Kidney (tissue), 14 donors: ENCODE results near the gene EPS8L1. TPM values are rescaled to one million over a fixed set of nuclear protein-coding genes. Genes with fewer than 3 reads are reported as not detected.
A peak's percentile ranks its signal among the peaks of the same experiment; 100 is the strongest.

Experiments used
- DNase-seq, 5 donors: peaks; one replicate each; pipeline ENCODE4 v3.0.0-alpha.2; 2013 to 2020
- FAIRE-seq: peaks from 2 replicates; lab custom pipeline; 2012; peaks lifted over from hg19 to GRCh38; lab: Jason Lieb, UNC
- H3K27ac ChIP-seq, 2 donors: one replicate each; pipeline ENCODE4 v1.7.0; 2013; ENCODE audit warnings: low read depth in 2 of 2, low read length in 2 of 2, inconsistent platforms in 1 of 2
- H3K27me3 ChIP-seq: one replicate; pipeline ENCODE4 v1.7.1; 2013; ENCODE audit warnings: low read length, inconsistent platforms; ENCODE audit not compliant: control insufficient read depth, insufficient read depth
- H3K36me3 ChIP-seq, 3 donors: one replicate each; pipeline versions ENCODE4 v1.7.0 to v1.7.1; 2013; ENCODE audit warnings: low read length in 3 of 3, control low read depth in 1 of 3, inconsistent platforms in 1 of 3; ENCODE audit not compliant: insufficient read depth in 3 of 3, control insufficient read depth in 2 of 3
- H3K4me1 ChIP-seq, 3 donors: one replicate each; pipeline versions ENCODE4 v1.7.0 to v1.7.1; 2013; ENCODE audit warnings: low read length in 3 of 3, inconsistent platforms in 1 of 3, low read depth in 1 of 3; ENCODE audit not compliant: control insufficient read depth in 2 of 3, insufficient read depth in 2 of 3
- H3K4me3 ChIP-seq, 3 donors: one replicate each; pipeline versions ENCODE4 v1.7.0 to v1.8.1; 2013; ENCODE audit warnings: low read length in 3 of 3, control low read depth in 1 of 3, inconsistent platforms in 1 of 3
- H3K9ac ChIP-seq, 3 donors: one replicate each; pipeline versions ENCODE4 v1.7.0 to v1.7.1; 2013; ENCODE audit warnings: low read length in 3 of 3, control low read depth in 1 of 3, inconsistent platforms in 1 of 3
- H3K9me3 ChIP-seq, 3 donors: one replicate each; pipeline versions ENCODE4 v1.7.0 to v1.7.1; 2013; ENCODE audit warnings: low read length in 3 of 3, control low read depth in 1 of 3, inconsistent platforms in 1 of 3; ENCODE audit not compliant: control insufficient read depth in 2 of 3, insufficient read depth in 1 of 3
- intact Hi-C: fragments of 100-400 bp; cut with DNase I; formaldehyde crosslinking; loops from one replicate; pipeline ENCODE4 v1.11.1; 2022
- polyA plus RNA-seq: library from polyadenylated mRNA; stranded (reverse); fragments of 350-450 nt; fragmentation: Illumina TruSeq; extraction: RNeasy Lipid Tissue Mini Kit (QIAGEN cat#74804); gene quantifications from one replicate; pipeline ENCODE4 v1.2.3, GENCODE V29; 2014; ENCODE audit warnings: low read depth, low replicate concordance; ENCODE audit not compliant: insufficient read depth
- total RNA-seq: library from RNA; stranded (reverse); fragmentation: NEBNext Ultra II Directional; extraction: Animal tissue kit (Norgen Biotek cat#: 25700); gene quantifications from one replicate; pipeline ENCODE4 v1.2.1, GENCODE V29; 2021
- TF ChIP-seq, protein P1 (sequence below): IDR thresholded peaks from 3 replicates; pipeline ENCODE4 v1.5.1; 2012; ENCODE audit warnings: mild to moderate bottlenecking, moderate library complexity, borderline replicate concordance; ENCODE audit not compliant: insufficient read depth; ENCODE audit errors: extremely low read depth
- donor health status: control.
- donor health status: control.
- donor health status: control.
- donor health status: control.
- donor health status: control.
- donor health status: DM: yes; HTN: yes; CAD: no.
- donor health status: Normal renal cell carcinoma (clear cell type).

Gene EPS8L1
- total and polyA plus RNA-seq, 2 donors from 2014 or later: 45.4 to 95.0 TPM

DNA sequence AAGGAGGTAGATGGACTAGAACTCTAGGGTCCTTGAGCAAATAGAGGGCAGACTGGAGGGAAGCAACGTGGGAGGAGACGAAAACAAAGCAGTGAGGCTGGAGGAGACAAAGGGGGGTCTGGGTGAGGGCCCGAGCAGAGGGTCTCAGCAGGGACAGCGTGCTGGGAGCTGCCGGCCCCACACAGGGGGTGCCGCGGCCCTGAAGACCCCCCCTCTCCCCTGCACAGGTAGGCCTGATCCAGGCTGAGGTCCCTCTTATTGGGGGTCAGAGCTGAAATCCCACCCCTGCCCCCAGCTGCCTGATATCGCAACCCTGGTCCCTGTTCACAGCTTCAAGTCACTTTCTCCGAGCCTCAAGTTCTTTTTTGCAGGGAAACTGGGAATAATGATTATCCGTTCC lies 8.7 kb downstream of the EPS8L1 start:
- H3K4me1 ChIP-seq: peaks cover 0 to 19% (median 0%) of the 10 kb centered on the region in 3 donors
- FAIRE-seq: no peak
- no peak overlapping the region for H3K27ac ChIP-seq
- DNase-seq: peak in 1 of 5 donors; percentile 49
- TF ChIP-seq, protein P1, sequence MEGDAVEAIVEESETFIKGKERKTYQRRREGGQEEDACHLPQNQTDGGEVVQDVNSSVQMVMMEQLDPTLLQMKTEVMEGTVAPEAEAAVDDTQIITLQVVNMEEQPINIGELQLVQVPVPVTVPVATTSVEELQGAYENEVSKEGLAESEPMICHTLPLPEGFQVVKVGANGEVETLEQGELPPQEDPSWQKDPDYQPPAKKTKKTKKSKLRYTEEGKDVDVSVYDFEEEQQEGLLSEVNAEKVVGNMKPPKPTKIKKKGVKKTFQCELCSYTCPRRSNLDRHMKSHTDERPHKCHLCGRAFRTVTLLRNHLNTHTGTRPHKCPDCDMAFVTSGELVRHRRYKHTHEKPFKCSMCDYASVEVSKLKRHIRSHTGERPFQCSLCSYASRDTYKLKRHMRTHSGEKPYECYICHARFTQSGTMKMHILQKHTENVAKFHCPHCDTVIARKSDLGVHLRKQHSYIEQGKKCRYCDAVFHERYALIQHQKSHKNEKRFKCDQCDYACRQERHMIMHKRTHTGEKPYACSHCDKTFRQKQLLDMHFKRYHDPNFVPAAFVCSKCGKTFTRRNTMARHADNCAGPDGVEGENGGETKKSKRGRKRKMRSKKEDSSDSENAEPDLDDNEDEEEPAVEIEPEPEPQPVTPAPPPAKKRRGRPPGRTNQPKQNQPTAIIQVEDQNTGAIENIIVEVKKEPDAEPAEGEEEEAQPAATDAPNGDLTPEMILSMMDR: no peak
- no peaks in the 10 kb centered on the region for H3K36me3 ChIP-seq
- no peak overlapping the region for H3K4me3 ChIP-seq
- H3K27me3 ChIP-seq: peaks cover 13% of the 10 kb centered on the region
- intact Hi-C loops: no loop called here
- H3K9me3 ChIP-seq: no peaks in the 10 kb centered on the region
- H3K9ac ChIP-seq: no peak overlapping the region

DNA sequence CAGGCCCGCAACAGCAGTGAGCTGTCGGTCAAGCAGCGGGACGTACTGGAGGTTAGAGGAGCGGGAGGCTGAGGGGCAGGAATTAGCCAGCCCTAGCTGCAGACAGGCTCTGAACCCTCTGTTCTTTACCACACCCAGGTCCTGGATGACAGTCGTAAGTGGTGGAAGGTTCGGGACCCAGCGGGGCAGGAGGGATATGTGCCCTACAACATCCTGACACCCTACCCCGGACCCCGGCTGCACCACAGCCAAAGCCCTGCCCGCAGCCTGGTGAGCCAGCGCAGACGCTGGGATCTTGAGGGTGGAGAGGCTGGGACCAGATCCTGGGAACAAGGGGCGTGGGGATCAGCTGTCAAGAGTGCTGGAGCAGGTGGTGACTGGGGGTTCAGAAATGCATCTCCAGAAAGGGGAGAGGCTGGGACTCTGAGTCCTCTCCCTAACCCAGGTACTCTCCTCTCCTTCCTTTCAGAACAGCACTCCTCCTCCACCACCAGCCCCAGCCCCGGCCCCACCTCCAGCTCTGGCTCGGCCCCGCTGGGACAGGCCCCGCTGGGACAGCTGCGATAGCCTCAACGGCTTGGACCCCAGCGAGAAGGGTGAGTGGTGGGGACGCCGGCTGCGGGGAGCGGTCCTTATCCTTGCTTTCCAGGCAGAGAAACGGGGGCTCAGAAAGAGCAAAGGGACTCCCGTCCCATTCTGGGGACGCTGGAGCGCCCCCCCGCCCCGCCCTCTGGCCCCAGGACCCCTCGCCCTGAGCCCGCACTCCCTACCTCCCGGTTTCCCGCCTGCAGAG lies 10.4 kb downstream of the EPS8L1 start:
- Histone ChIP-seq H3K36me3 (no peaks in the 10 kb centered on the region), H3K4me3 (no peak overlapping the region), H3K9me3 (no peaks in the 10 kb centered on the region), H3K4me1 (peaks cover 0 to 15% (median 0%) of the 10 kb centered on the region in 3 donors), H3K27me3 (peaks cover 7% of the 10 kb centered on the region), H3K27ac (no peak overlapping the region), H3K9ac (no peak overlapping the region)
- DNase-seq (peak in 2 of 5 donors; percentile 65 to 73), FAIRE-seq (no peak)
- TF ChIP-seq, protein P1: no peak
- intact Hi-C loops: no loop called here

DNA sequence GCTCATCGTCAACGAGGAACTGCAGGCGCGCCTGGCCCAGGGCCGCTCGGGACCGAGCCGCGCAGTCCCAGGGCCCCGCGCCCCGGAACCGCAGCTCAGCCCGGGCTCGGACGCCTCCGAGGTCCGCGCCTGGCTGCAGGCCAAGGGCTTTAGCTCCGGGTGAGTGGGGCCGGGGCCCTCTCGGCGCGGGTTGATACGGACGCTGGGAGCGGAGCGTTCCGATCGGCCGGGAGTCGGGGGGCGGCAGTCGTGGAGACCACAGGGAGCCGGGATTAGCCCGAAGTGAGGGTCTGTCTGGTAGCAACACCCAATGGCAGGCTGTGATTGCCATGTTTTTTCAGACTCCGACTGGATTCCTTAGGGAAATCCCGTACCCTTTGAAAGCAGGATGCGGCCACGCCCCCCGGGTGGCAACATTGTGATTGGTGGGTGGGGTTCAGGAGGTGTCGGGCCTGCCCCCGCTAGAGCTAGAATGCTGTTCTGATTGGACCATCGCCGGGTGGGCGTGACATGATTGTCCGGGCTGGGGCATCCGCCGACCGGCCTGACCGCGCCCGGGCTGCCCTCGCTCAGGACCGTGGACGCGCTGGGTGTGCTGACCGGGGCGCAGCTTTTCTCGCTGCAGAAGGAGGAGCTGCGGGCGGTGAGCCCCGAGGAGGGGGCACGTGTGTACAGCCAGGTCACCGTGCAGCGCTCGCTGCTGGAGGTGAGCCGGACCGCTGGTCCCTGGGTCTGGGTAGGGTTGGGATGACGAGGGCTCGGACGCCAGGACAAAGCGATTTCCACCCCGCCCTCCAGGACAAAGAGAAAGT lies 11.3 kb downstream of the EPS8L1 start:
- H3K27me3 ChIP-seq: peaks cover 7% of the 10 kb centered on the region
- H3K9me3 ChIP-seq: no peaks in the 10 kb centered on the region
- H3K4me1 ChIP-seq: peaks cover 0 to 15% (median 0%) of the 10 kb centered on the region in 3 donors
- no peaks in the 10 kb centered on the region for H3K36me3 ChIP-seq
- peak overlapping the region; percentile 28 to 53 (median 37) for H3K4me3 ChIP-seq
- peak overlapping the region in 1 of 3 donors; percentile 40 for H3K9ac ChIP-seq
- no peak for FAIRE-seq
- intact Hi-C loops: no loop called here
- H3K27ac ChIP-seq: no peak overlapping the region
- TF ChIP-seq, protein P1: no peak
- peak; percentile 95 to 97 (median 95) for DNase-seq
